B cell (primary cell): ENCODE data around the gene ST3GAL3. TPM values are rescaled to one million over a fixed set of nuclear protein-coding genes. Genes with fewer than 3 reads are reported as not detected.

Experiments
- ATAC-seq: fragments of 200-7000 bp; cut with Tn5 transposase; one replicate; pipeline ENCODE4 v1.10.0; 2021; ENCODE audit warnings: low read depth, mild to moderate bottlenecking, moderate number of reproducible peaks, moderate library complexity
- CTCF ChIA-PET: fragments of 350-600 bp; sonication (Branson Sonifier 250); formaldehyde crosslinking; loops from one replicate; lab custom pipeline; 2021; ENCODE audit warnings: antibody characterized with exemption, inconsistent platforms; lab: Charles Lee
- POLR2A ChIA-PET: fragments of 350-600 bp; sonication (Branson Sonifier 250); formaldehyde crosslinking; loops from one replicate; lab custom pipeline; 2021; ENCODE audit warnings: antibody characterized with exemption; lab: Charles Lee
- DNase-seq: peaks from one replicate; pipeline ENCODE4 v3.0.0; 2013
- H2AFZ ChIP-seq: 2 replicates; pipeline ENCODE4 v1.6.1; 2012; ENCODE audit warnings: mild to moderate bottlenecking, low read depth, low read length; ENCODE audit not compliant: insufficient read depth, poor library complexity, severe bottlenecking
- H3K27ac ChIP-seq, 2 donors: 1 replicate in 1 of 2; 2 replicates in 1 of 2; pipeline ENCODE4 v1.5.1; 2012 to 2013; ENCODE audit warnings: low read length in 2 of 2, mild to moderate bottlenecking in 2 of 2, moderate library complexity in 1 of 2
- H3K27me3 ChIP-seq, 4 experiments: fragments of 200-600 bp in 1 of 4; sonication (generic) in 1 of 4; replicated peaks in 1 of 4; 1 replicate in 2 of 4; 2 replicates in 2 of 4; pipeline versions ENCODE4 v1.6.1 to v1.7.0; 2013 to 2016; ENCODE audit warnings: low read length in 3 of 4, mild to moderate bottlenecking in 2 of 4, mixed read lengths in 1 of 4, moderate library complexity in 1 of 4; ENCODE audit not compliant: insufficient read depth in 4 of 4, control insufficient read depth in 3 of 4; ENCODE audit errors: control extremely low read depth in 1 of 4
- H3K36me3 ChIP-seq, 2 experiments: replicated peaks in 1 of 2; 1 replicate in 1 of 2; 2 replicates in 1 of 2; pipeline versions ENCODE4 v1.6.1 to v1.7.1; 2013; ENCODE audit warnings: low read length in 1 of 2; ENCODE audit not compliant: insufficient read depth in 2 of 2, control insufficient read depth in 1 of 2; ENCODE audit errors: control extremely low read depth in 1 of 2, extremely low read depth in 1 of 2
- H3K4me1 ChIP-seq, 2 donors: fragments of 200-600 bp in 1 of 2; sonication (generic) in 1 of 2; 1 replicate in 1 of 2; 2 replicates in 1 of 2; pipeline versions ENCODE4 v1.5.1 to v1.6.1; 2013 to 2017; ENCODE audit warnings: low read length in 2 of 2; ENCODE audit not compliant: control insufficient read depth in 2 of 2, insufficient read depth in 2 of 2
- H3K4me2 ChIP-seq: replicated peaks from 2 replicates; pipeline ENCODE3; 2012; ENCODE audit warnings: mild to moderate bottlenecking, low read depth, low read length; ENCODE audit not compliant: poor library complexity, severe bottlenecking
- H3K4me3 ChIP-seq, 5 experiments: fragments of 200-600 bp in 1 of 5; sonication (generic) in 1 of 5; 1 replicate in 3 of 5; 2 replicates in 2 of 5; pipeline versions ENCODE4 v1.5.1 to v1.7.0; 2011 to 2016; ENCODE audit warnings: low read length in 4 of 5, mild to moderate bottlenecking in 4 of 5, low read depth in 2 of 5, control low read depth in 1 of 5, moderate library complexity in 1 of 5; ENCODE audit not compliant: insufficient read depth in 1 of 5; ENCODE audit errors: control extremely low read depth in 1 of 5, extremely low read depth in 1 of 5
- H3K79me2 ChIP-seq: fragments of 200-600 bp; sonication (generic); one replicate; pipeline ENCODE4 v1.6.0; 2016; ENCODE audit warnings: low read length; ENCODE audit not compliant: control insufficient read depth, insufficient read depth
- H3K9ac ChIP-seq: fragments of 200-600 bp; sonication (generic); 2 replicates; pipeline ENCODE4 v1.6.1; 2017; ENCODE audit warnings: mild to moderate bottlenecking, low read length, moderate library complexity
- H3K9me3 ChIP-seq, 3 donors: one replicate each; pipeline versions ENCODE4 v1.6.1 to v1.7.1; 2013; ENCODE audit warnings: low read length in 2 of 3; ENCODE audit not compliant: control insufficient read depth in 2 of 3, insufficient read depth in 1 of 3; ENCODE audit errors: control extremely low read depth in 1 of 3
- H4K20me1 ChIP-seq: 2 replicates; pipeline ENCODE4 v1.6.0; 2012; ENCODE audit warnings: mild to moderate bottlenecking, low read length; ENCODE audit not compliant: insufficient read depth, control insufficient read depth, poor library complexity, severe bottlenecking
- H3K27ac Mint-ChIP-seq: one replicate; pipeline ENCODE4 v1.8.0; 2021; ENCODE audit warnings: mixed read lengths
- H3K27me3 Mint-ChIP-seq: one replicate; pipeline ENCODE4 v1.8.0; 2021; ENCODE audit warnings: mixed read lengths
- H3K4me1 Mint-ChIP-seq: one replicate; pipeline ENCODE4 v1.8.0; 2021; ENCODE audit warnings: mixed read lengths
- H3K4me3 Mint-ChIP-seq: one replicate; pipeline ENCODE4 v1.8.0; 2021; ENCODE audit warnings: mixed read lengths
- H3K9me3 Mint-ChIP-seq: one replicate; pipeline ENCODE4 v1.8.0; 2022; ENCODE audit warnings: mixed read lengths; ENCODE audit not compliant: insufficient read depth
- CTCF ChIP-seq: fragments of 200-600 bp; IDR thresholded peaks from one replicate; pipeline ENCODE4 v1.8.0; 2022; ENCODE audit warnings: antibody characterized with exemption, mild to moderate bottlenecking
- EZH2 ChIP-seq: IDR thresholded peaks from 2 replicates; pipeline ENCODE4 v1.6.1; 2012; ENCODE audit warnings: borderline replicate concordance, low read depth, mild to moderate bottlenecking, moderate library complexity, low read length; ENCODE audit not compliant: insufficient read depth, poor library complexity, severe bottlenecking
- WGBS: methylation state at CpG from one replicate; pipeline ENCODE4 v1.1.5; 2013; ENCODE audit warnings: missing lambda C conversion rate; ENCODE audit not compliant: insufficient coverage; 5-methylcytosine and 5-hydroxymethylcytosine counted together
- intact Hi-C: fragments of 100-400 bp; cut with micrococcal nuclease; formaldehyde crosslinking; loops from one replicate; pipeline ENCODE4 v1.10.0; 2022
- polyA plus RNA-seq: library from polyadenylated mRNA; depleted of rRNA; stranded (reverse); fragments of >200 nt; gene quantifications from 2 replicates; pipeline ENCODE4 v1.2.3, GENCODE V29; 2012
- total RNA-seq, 2 donors: library from RNA; stranded (reverse); fragments of 120-200 nt in 1 of 2; gene quantifications; 1 replicate in 1 of 2; 2 replicates in 1 of 2; pipeline versions ENCODE4 v1.2.3 to v1.2.4, GENCODE V29; 2013 to 2022

Gene ST3GAL3
- total and polyA plus RNA-seq, 2 donors (not counting 1 experiment from before 2014, with no cell fraction given), result 16.8 to 31.4 TPM

GRCh38 chr1:43937179-43937865 is 230.0 kb downstream of the ST3GAL3 start:
- no peak overlapping the region for H3K27ac Mint-ChIP-seq
- intact Hi-C loops, result no loop called here
- no peak for DNase-seq
- peak overlapping the region; percentile 23 for H3K4me3 Mint-ChIP-seq
- ATAC-seq, result no peak
- no peak overlapping the region for H3K27ac ChIP-seq
- no peaks in the 10 kb centered on the region for H4K20me1 ChIP-seq
- H2AFZ ChIP-seq, result no peak overlapping the region
- POLR2A ChIA-PET, result no interaction called here
- no peak overlapping the region for H3K4me2 ChIP-seq
- H3K4me1 Mint-ChIP-seq, result peaks cover 21% of the 10 kb centered on the region
- no peak for TF ChIP-seq CTCF
- no peak for TF ChIP-seq EZH2
- no peaks in the 10 kb centered on the region for H3K36me3 ChIP-seq
- no peak overlapping the region for H3K9ac ChIP-seq
- 92% methylated on average over 5 of the region's 8 CpGs for WGBS
- H3K4me3 ChIP-seq, result no peak overlapping the region
- H3K9me3 ChIP-seq, result peaks cover 0 to 14% (median 0%) of the 10 kb centered on the region in 3 donors
- no peaks in the 10 kb centered on the region for H3K9me3 Mint-ChIP-seq
- peaks cover 26% of the 10 kb centered on the region for H3K27me3 Mint-ChIP-seq
- peaks cover 0 to 44% (median 23%) of the 10 kb centered on the region in 4 experiments for H3K27me3 ChIP-seq
- H3K4me1 ChIP-seq, result peaks cover 29 to 30% of the 10 kb centered on the region in 2 donors
- no peaks in the 10 kb centered on the region for H3K79me2 ChIP-seq
- CTCF ChIA-PET, result interaction anchor here (1.4 to 10.3 kb wide), 3 partner anchors 9 to 173 kb away, joined by 3 to 118 read pairs (median 5); no protein-coding TSS in a partner anchor

GRCh38 chr1:43938383-43938782 is 231.0 kb downstream of the ST3GAL3 start:
- Histone ChIP-seq H3K4me3 (no peak overlapping the region), H3K9me3 (peaks cover 0 to 14% (median 0%) of the 10 kb centered on the region in 3 donors), H3K36me3 (no peaks in the 10 kb centered on the region), H3K4me1 (peaks cover 25% of the 10 kb centered on the region in 2 donors), H3K4me2 (no peak overlapping the region), H3K27me3 (peaks cover 0 to 37% (median 18%) of the 10 kb centered on the region in 4 experiments), H4K20me1 (no peaks in the 10 kb centered on the region), H3K27ac (no peak overlapping the region), H3K79me2 (no peaks in the 10 kb centered on the region), H2AFZ (no peak overlapping the region), H3K9ac (no peak overlapping the region)
- no peak overlapping the region for H3K4me3 Mint-ChIP-seq
- ChIA-PET POLR2A (no interaction called here), CTCF (interaction anchor here (1.4 to 10.3 kb wide), 3 partner anchors 7 to 174 kb away, joined by 3 to 118 read pairs (median 5); no protein-coding TSS in a partner anchor)
- TF ChIP-seq CTCF (no peak), EZH2 (no peak)
- H3K27me3 Mint-ChIP-seq, result peaks cover 17% of the 10 kb centered on the region
- H3K4me1 Mint-ChIP-seq, result peaks cover 17% of the 10 kb centered on the region
- no peaks in the 10 kb centered on the region for H3K9me3 Mint-ChIP-seq
- DNase-seq (no peak), ATAC-seq (no peak)
- 95% methylated on average over 10 of the region's 10 CpGs for WGBS
- intact Hi-C loops, result no loop called here
- H3K27ac Mint-ChIP-seq, result no peak overlapping the region
